K562 (cell line): ENCODE results near the gene EDRF1.

Experiments used
- EZH2 ChIP-seq: IDR thresholded peaks from 2 replicates; pipeline ENCODE4 v1.6.1; 2012; ENCODE audit warnings: low read depth, mild to moderate bottlenecking, inconsistent platforms, low read length, borderline replicate concordance
- HNRNPLL ChIP-seq: fragments of 200-400 bp; formaldehyde crosslinking; IDR thresholded peaks from 2 replicates; pipeline ENCODE4 v1.6.1; 2017; ENCODE audit warnings: low read length, low read depth, mild to moderate bottlenecking; ENCODE audit not compliant: poor library complexity, severe bottlenecking
- JUN ChIP-seq, 2 experiments: sonication (generic) in 1 of 2; formaldehyde crosslinking in 1 of 2; IDR thresholded peaks; 2 replicates each; pipeline versions ENCODE4 v1.6.1 to v1.8.0; 2012 to 2022; ENCODE audit warnings: borderline replicate concordance in 2 of 2, mild to moderate bottlenecking in 2 of 2, improper control_type of control experiment in 1 of 2, low read depth in 1 of 2, low read length in 1 of 2, missing genetic modification reagents in 1 of 2
- POLR2AphosphoS5 ChIP-seq: IDR thresholded peaks from 2 replicates; pipeline ENCODE4 v1.6.1; 2011; ENCODE audit warnings: mild to moderate bottlenecking, low read depth, low read length, moderate library complexity; ENCODE audit not compliant: control insufficient read depth, insufficient read depth
- SRSF7 ChIP-seq: fragments of 200-400 bp; formaldehyde crosslinking; optimal IDR thresholded peaks from 2 replicates; pipeline ENCODE3; 2017; ENCODE audit warnings: mild to moderate bottlenecking, low read depth, low read length
- TEAD2 ChIP-seq: fragments of 450-650 bp; IDR thresholded peaks from 2 replicates; pipeline ENCODE4 v1.6.1; 2016; ENCODE audit warnings: missing genetic modification characterization, control low read depth, missing compliant biosample characterization
- TOE1 ChIP-seq, 2 experiments: fragments of 450-650 bp in 1 of 2; sonication (generic) in 1 of 2; formaldehyde crosslinking in 1 of 2; IDR thresholded peaks; 2 replicates each; pipeline versions ENCODE4 v1.7.1 to v1.8.0; 2016 to 2022; ENCODE audit warnings: borderline replicate concordance in 2 of 2, mild to moderate bottlenecking in 2 of 2, antibody characterized with exemption in 1 of 2, inconsistent platforms in 1 of 2, low read depth in 1 of 2, missing genetic modification reagents in 1 of 2, moderate library complexity in 1 of 2
- ZC3H8 ChIP-seq: fragments of 450-650 bp; IDR thresholded peaks from 2 replicates; pipeline ENCODE4 v1.6.1; 2017
- ZFP30 ChIP-seq: fragments of 250-450 bp; sonication (Bioruptor Pico); IDR thresholded peaks from 2 replicates; pipeline ENCODE4 v1.8.0; 2022; ENCODE audit warnings: moderate library complexity, mild to moderate bottlenecking, inconsistent platforms, borderline replicate concordance
- ZNF232 ChIP-seq: sonication (generic); formaldehyde crosslinking; IDR thresholded peaks from 2 replicates; pipeline ENCODE4 v1.8.0; 2022; ENCODE audit warnings: mild to moderate bottlenecking, missing genetic modification reagents
- ZZZ3 ChIP-seq: fragments of 450-650 bp; IDR thresholded peaks from 2 replicates; pipeline ENCODE4 v1.6.1; 2016; ENCODE audit warnings: antibody characterized with exemption, mild to moderate bottlenecking, moderate library complexity
- TF ChIP-seq, protein P1 (sequence below), 3 experiments: IDR thresholded peaks in 2 of 3; conservative IDR thresholded peaks in 1 of 3; 2 replicates each; pipeline ENCODE4 v1.5.1; 2011 to 2012; ENCODE audit warnings: low read length in 3 of 3, mild to moderate bottlenecking in 3 of 3, control low read depth in 2 of 3, improper control_type of control experiment in 1 of 3, inconsistent platforms in 1 of 3, low read depth in 1 of 3, mixed read lengths in 1 of 3, moderate library complexity in 1 of 3; ENCODE audit not compliant: insufficient read depth in 2 of 3
- TF ChIP-seq, protein P2 (sequence below): fragments of 250-450 bp; sonication (Bioruptor Pico); IDR thresholded peaks from 2 replicates; pipeline ENCODE4 v1.4.0; 2020; ENCODE audit warnings: mild to moderate bottlenecking, moderate library complexity, borderline replicate concordance
- TF ChIP-seq, protein P3 (sequence below): sonication (generic); formaldehyde crosslinking; IDR thresholded peaks from 2 replicates; pipeline ENCODE4 v1.8.1; 2023; ENCODE audit warnings: mild to moderate bottlenecking, missing genetic modification reagents

DNA sequence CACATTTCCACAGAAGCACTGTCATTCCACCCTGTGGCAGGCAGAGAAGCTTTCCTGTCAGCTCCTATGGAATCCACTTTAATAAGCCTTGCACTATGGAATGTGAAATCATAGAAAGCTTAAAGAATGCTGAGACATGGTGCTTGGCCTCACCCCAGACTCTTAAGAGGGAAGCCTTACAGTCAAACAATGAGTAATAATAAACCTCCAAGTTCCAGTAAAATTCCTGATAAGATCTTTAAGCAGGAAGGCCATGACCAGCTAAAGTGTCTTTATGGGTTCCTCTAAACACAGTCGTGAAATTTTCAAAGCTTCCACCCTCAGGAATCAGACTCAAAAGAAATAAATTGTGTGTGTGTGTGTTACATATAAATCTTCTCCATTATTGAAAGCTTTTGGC is 24.6 kb upstream of the EDRF1 start:
- TF ChIP-seq POLR2AphosphoS5 (no peak), ZFP30 (CRISPR knock-in tag) (no peak), HNRNPLL (no peak), JUN (IDR thresholded peaks at IDR 0.05; ENCODE audit: borderline replicate concordance, low read depth, low read length) (no peak), JUN (CRISPR knock-in tag; IDR thresholded peaks at IDR 0.05; ENCODE audit: borderline replicate concordance) (no peak), ZNF232 (CRISPR knock-in tag) (no peak), SRSF7 (no peak), TOE1 (IDR thresholded peaks at IDR 0.05; ENCODE audit: borderline replicate concordance) (no peak), TOE1 (CRISPR knock-in tag; IDR thresholded peaks at IDR 0.05; ENCODE audit: borderline replicate concordance, low read depth) (no peak), TEAD2 (tag) (no peak), EZH2 (no peak), ZZZ3 (no peak), ZC3H8 (no peak)
- TF ChIP-seq, protein P1, sequence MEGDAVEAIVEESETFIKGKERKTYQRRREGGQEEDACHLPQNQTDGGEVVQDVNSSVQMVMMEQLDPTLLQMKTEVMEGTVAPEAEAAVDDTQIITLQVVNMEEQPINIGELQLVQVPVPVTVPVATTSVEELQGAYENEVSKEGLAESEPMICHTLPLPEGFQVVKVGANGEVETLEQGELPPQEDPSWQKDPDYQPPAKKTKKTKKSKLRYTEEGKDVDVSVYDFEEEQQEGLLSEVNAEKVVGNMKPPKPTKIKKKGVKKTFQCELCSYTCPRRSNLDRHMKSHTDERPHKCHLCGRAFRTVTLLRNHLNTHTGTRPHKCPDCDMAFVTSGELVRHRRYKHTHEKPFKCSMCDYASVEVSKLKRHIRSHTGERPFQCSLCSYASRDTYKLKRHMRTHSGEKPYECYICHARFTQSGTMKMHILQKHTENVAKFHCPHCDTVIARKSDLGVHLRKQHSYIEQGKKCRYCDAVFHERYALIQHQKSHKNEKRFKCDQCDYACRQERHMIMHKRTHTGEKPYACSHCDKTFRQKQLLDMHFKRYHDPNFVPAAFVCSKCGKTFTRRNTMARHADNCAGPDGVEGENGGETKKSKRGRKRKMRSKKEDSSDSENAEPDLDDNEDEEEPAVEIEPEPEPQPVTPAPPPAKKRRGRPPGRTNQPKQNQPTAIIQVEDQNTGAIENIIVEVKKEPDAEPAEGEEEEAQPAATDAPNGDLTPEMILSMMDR (IDR thresholded peaks at IDR 0.05 in 2 of 3, conservative IDR thresholded peaks at IDR 0.05 in 1 of 3; ENCODE audit: insufficient read depth in 2 of 3, low read depth in 1 of 3, low read length in 3 of 3): no peak
- TF ChIP-seq, protein P2, sequence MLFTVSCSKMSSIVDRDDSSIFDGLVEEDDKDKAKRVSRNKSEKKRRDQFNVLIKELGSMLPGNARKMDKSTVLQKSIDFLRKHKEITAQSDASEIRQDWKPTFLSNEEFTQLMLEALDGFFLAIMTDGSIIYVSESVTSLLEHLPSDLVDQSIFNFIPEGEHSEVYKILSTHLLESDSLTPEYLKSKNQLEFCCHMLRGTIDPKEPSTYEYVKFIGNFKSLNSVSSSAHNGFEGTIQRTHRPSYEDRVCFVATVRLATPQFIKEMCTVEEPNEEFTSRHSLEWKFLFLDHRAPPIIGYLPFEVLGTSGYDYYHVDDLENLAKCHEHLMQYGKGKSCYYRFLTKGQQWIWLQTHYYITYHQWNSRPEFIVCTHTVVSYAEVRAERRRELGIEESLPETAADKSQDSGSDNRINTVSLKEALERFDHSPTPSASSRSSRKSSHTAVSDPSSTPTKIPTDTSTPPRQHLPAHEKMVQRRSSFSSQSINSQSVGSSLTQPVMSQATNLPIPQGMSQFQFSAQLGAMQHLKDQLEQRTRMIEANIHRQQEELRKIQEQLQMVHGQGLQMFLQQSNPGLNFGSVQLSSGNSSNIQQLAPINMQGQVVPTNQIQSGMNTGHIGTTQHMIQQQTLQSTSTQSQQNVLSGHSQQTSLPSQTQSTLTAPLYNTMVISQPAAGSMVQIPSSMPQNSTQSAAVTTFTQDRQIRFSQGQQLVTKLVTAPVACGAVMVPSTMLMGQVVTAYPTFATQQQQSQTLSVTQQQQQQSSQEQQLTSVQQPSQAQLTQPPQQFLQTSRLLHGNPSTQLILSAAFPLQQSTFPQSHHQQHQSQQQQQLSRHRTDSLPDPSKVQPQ (CRISPR knock-in tag): no peak
- TF ChIP-seq, protein P3, sequence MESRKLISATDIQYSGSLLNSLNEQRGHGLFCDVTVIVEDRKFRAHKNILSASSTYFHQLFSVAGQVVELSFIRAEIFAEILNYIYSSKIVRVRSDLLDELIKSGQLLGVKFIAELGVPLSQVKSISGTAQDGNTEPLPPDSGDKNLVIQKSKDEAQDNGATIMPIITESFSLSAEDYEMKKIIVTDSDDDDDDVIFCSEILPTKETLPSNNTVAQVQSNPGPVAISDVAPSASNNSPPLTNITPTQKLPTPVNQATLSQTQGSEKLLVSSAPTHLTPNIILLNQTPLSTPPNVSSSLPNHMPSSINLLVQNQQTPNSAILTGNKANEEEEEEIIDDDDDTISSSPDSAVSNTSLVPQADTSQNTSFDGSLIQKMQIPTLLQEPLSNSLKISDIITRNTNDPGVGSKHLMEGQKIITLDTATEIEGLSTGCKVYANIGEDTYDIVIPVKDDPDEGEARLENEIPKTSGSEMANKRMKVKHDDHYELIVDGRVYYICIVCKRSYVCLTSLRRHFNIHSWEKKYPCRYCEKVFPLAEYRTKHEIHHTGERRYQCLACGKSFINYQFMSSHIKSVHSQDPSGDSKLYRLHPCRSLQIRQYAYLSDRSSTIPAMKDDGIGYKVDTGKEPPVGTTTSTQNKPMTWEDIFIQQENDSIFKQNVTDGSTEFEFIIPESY (CRISPR knock-in tag): no peak
